Measurements from ENCODE around the gene CPSF3.
"Not testable (repeated sequence)": the region's sequence is repeated elsewhere in the genome, so short reads cannot be mapped to it uniquely, and the experiment has no call there.

CPSF3 gene

GRCh38 chr2:9472511-9472910 lies 49.1 kb downstream of the CPSF3 start:
- no peak for DNase-seq

GRCh38 chr2:9473308-9473984 lies 50.0 kb downstream of the CPSF3 start:
- DNase-seq: peak in 1 of 2 experiments; percentile 44

GRCh38 chr2:9473985-9474360 lies 50.5 kb downstream of the CPSF3 start:
- DNase-seq: peak; percentile 64 to 68

DNA sequence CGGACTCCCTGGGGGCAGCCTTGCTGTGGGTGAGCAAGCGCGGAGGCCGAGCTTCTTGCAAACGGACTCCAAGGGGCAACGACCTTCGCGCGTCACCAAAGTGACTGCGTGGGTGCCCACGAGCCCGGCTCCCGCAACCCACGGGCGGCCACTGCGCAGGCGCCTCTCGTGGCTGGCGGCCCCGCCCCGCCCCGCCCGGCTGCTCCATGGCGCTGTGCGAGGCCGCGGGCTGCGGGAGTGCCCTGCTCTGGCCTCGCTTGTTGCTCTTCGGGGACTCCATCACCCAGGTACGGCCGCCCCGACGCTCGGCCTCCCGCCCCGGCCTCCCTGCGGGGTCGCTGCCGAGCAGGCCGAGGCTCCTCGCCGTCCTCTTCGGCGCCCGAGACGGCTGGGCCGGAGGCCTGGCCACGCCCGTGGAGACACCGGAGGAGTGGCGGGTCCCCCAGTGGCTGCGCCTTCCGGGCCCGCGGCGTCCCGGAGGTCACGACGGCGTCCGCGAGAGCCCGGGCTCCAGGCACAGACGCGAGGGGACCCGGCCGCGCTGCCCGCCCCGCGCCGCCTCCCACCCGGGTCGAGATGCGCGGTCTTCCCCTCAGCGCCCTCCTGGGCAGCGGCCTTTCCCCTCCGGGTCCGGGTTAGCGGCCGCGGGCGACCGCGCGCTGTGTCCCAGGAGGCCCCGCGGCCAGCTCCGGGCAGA lies 51.1 kb downstream of the CPSF3 start, which contains the start of gene IAH1:
TSS of gene IAH1 (plus strand) at position 191 of the 697 bp plus-strand sequence. CDS start at position 207, 16 bp downstream.
- DNase-seq: peak; percentile 68 to 72

DNA sequence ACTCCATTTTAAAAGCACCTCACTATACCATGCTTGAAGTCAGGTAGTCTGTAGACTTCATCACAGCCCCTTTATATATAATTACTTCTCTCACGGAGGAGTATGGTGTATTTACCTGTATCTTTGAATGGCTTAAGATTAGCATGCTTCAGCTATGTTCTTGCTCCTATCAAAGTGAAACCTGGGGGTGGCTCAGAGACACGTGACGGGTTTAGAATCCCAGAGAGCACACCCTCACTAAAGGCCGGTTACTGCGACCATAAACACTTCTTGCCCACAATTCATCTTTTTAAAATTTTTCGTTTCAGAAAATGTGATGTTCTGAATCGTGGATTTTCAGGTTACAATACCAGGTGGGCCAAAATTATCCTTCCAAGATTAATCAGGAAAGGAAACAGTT lies 54.5 kb downstream of the CPSF3 start:
- no peak for DNase-seq

DNA sequence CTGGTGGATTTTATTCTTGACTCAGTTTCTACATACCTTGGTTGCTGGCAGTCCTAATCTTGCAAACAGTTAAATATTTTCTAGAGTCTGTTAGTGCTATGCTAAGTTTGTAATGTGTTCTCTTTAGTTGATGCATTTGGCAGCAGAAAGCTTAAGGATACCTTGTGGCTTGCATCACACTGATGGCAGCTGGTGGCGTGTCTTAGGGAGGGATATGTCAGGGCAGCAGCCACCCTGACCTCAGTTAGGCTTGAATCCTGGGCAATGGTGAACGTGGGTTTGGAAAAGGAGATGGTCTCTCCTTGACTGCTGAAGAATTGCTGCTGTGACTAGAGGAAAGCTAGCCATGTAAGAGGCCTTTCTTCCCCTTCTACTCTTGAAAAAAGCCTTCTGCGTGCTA lies 55.1 kb downstream of the CPSF3 start:
- DNase-seq: no peak

- DNase-seq: no peak
Observed at GRCh38 chr2:9480157-9480556, 56.7 kb downstream of the CPSF3 start.

- DNase-seq: no peak
Observed at GRCh38 chr2:9483107-9483506, 59.7 kb downstream of the CPSF3 start.

DNA sequence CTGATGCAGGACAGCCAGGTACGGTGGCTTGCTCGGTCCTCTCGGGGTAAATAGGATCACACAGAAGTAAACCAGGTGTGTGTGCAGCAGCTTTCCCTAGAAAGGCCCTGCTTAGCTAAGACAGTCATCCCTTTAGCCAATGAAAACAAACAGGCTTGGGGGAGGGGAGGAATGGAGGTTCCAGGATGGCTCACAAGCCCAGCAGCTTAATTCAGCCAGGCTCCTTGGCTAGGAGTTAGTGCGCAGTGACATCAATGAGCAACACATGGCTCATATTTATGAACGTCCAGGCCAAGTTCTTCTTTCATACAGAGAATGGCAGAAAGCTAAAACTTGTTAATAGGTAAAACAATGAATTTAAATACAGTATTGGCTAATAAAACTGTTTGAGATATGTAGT lies 61.1 kb downstream of the CPSF3 start:
- DNase-seq: no peak

DNA sequence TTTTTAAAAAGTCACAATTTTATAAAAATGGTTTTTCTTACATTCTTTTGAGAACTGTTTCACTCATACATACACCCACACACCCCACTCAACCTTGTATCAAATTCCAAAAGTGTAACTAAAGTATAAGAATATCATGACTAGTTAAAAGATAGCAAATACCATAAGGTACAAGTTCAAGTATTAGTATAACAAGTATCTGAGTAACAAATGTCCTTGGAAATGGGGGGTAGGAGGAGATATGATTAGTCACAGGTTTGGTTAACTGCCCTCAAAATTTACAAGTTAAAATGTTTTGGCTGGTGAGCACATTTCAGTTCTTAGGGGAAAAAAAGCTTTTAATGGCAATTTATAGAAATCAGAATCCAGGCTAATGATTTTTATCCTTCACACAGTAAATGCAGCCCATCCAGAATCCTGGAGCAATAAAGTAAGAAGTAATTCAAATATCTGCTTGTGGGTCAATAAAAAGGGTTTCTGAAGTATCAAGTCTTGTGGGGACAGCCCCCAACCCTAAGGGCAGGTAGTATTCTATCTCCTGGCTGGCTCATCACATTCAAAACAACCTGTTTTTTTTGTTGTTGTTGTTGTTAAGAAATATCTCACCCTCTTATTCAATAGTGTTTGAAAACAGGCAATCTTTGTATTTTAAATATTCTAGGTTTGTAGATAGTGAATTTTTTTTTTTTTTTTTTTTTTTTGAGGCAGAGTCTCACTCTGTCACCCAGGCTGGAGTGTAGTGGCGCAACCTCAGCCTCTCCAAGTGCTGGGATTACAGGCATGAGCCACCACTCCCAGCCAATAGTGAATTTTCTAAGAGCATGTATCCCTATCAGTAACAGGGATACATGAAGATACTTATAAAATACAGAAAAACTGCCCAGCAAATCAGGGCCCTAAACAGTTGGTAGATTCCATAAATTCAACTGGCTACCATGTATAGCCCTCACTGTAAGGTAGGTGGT lies 65.4 kb downstream of the CPSF3 start:
- no peak for DNase-seq

- no peak for DNase-seq
Observed at GRCh38 chr2:9490789-9491188, 67.3 kb downstream of the CPSF3 start.

- no peak for DNase-seq
Observed at GRCh38 chr2:9492927-9493326, 69.5 kb downstream of the CPSF3 start.

- DNase-seq: no peak
Observed at GRCh38 chr2:9493478-9493877, 70.0 kb downstream of the CPSF3 start.

DNA sequence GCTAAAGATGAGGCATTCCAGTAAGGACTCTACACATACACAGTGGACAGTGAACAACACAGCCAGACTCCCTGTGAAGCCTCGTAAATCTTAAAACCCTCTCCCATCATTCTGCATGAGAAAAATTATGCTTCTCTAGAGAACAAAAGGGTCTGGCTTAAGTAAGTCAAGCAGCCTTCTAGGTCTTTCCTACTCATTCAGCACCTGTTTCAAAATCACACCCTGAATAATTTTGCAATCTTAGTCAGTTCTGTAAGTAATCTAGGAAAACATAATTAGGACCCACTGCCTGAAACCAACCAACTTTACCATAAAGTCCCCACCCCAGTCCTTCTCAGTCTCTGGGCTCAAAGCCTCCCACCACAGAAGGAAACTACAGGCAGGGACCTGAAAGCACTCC lies 70.6 kb downstream of the CPSF3 start:
- DNase-seq: no peak

- no peak for DNase-seq
Observed at GRCh38 chr2:9497017-9497416, 73.6 kb downstream of the CPSF3 start.

DNA sequence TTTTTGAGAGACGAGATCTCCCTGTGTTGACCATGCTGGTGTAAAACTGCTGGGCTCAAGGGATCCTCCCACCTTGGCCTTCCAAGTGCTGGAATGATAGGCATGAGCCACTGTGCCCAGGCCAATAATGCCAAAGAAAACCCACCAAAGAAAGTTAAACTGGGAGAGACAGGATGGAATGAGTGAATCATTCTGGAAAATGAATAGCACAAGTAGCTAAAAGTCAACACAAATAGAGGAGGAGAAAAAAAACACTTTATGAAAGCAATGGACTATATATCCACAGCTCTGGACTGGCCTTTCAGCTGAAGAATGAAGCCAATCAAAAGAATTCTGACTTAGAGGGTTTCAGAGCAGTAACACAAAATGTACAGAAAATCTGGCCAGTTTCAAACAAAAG lies 74.8 kb downstream of the CPSF3 start:
- DNase-seq: no peak

DNA sequence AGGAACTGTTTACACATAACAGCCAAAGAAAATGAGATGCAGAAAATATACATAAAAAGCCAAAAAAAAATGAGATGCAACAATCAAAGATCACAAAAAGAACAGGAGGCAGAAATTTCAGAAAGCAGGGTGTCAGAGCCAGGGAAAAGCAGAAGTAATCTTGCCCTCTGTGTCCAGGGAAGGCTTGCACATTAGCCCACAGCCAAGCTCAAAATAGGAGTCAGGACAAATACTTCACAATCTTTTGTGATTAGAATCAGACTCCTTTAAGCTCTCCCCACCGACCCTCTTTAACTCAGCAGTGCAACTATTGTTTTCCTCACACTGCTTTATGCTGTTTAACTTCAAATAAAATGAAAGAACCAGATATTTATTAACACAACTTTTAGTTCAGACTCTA lies 85.5 kb downstream of the CPSF3 start:
- no peak for DNase-seq

DNA sequence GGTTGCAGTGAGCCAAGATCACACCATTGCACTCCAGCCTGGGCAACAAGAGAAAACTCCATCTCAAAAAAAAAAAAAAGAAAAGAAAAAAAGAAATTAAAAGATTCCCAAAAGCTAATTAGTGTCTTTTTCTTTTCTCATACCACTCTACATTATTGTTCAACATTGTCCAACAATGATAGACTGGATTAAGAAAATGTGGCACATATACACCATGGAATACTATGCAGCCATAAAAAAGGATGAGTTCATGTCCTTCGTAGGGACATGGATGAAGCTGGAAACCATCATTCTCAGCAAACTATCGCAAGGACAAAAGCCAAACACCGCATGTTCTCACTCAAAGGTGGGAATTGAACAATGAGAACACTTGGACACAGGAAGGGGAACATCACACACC lies 90.5 kb downstream of the CPSF3 start:
- DNase-seq: not testable (repeated sequence)

GRCh38 chr2:9517118-9517782 lies 93.8 kb downstream of the CPSF3 start:
- DNase-seq: no peak

- no peak for DNase-seq
Observed at GRCh38 chr2:9518163-9518562, 94.7 kb downstream of the CPSF3 start.

GRCh38 chr2:9518780-9519179 lies 95.3 kb downstream of the CPSF3 start:
- no peak for DNase-seq

DNA sequence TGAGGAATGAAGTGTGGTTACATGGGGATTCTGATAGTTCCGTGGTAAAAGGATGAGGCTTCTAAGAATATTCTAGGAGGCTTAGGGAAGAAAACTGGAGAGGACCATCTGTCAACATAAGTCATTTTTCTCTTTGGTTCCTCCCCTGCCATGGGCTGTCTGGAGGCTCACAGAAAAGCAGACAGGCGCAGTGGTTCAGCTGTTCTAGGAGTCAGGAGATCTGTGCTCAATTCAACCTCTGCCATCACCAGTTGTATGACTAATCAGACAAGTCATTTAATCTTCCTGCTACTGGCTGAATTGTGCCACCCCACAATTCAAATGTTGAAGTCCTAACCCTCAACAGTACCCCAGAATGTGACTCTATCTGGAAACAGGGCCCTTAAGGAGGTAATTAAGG lies 95.8 kb downstream of the CPSF3 start:
- no peak for DNase-seq
